Measurements from ENCODE around the gene PALD1. TPM values are rescaled to one million over a fixed set of nuclear protein-coding genes. Genes with fewer than 3 reads are reported as not detected.

The PALD1 gene
- total and polyA plus RNA-seq, 9 donors, result 14.0 to 21.3 (median 18.3) TPM

DNA sequence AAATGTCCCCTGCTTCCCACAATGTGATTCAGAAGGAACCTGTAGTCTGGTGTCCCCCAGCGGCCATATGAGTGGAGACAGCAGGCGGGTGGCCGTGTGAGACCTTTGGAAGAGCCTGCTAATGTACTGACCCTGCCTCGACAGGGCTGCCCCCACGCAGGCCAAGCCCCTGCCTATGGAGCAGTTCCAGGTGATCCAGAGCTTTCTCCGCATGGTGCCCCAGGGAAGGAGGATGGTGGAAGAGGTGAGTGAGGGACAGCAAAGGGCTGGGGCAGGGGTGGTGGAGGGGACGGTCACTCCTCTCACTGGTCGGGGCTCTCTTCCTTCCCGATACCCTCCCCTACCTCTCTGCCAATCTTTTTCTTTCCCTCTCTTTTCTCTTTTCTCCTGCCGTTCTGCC lies 55.7 kb downstream of the PALD1 start:
- Histone ChIP-seq H3K36me3 (ENCODE audit: control insufficient read depth, insufficient read depth, low read length) (peaks cover 46% of the 10 kb centered on the region), H3K9me3 (replicated peaks; ENCODE audit: control insufficient read depth, low read depth, low read length) (no peaks in the 10 kb centered on the region), H3K4me3 (ENCODE audit: low read length) (no peak overlapping the region), H3K4me1 (ENCODE audit: control insufficient read depth, insufficient read depth, low read length) (peaks cover 33% of the 10 kb centered on the region), H3K27me3 (ENCODE audit: control insufficient read depth, insufficient read depth, low read length) (no peaks in the 10 kb centered on the region), H3K27ac (ENCODE audit: low read length) (no peak overlapping the region)
- DNase-seq, result no peak
- 61% methylated on average over 6 of the region's 10 CpGs for WGBS (ENCODE audit: insufficient coverage)

DNA sequence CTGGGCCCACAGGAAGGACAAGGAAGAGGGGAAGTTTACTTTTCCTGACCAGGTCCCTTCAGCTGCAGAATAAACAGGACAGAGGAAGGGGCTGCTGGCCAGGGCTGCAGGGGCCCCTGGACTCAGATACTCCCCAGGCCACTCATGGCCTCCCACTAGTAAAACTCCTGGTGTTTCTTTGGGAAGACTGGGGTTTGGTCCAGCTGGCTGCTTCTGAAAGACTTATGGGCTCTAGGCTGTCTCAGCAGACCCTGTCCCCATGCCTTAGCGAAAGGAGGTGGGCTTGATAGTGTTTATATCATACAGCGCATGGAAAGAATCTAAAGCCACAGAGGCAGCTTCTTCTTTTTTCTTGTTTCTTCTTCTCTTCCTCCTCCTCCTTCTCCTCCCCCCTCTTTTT lies 56.4 kb downstream of the PALD1 start:
- no CpG with 5 or more reads among the region's 2 CpGs for WGBS (ENCODE audit: insufficient coverage)
- peaks cover 46% of the 10 kb centered on the region for H3K36me3 ChIP-seq (ENCODE audit: control insufficient read depth, insufficient read depth, low read length)
- H3K27ac ChIP-seq (ENCODE audit: low read length), result no peak overlapping the region
- DNase-seq, result peak; percentile 43
- no peaks in the 10 kb centered on the region for H3K27me3 ChIP-seq (ENCODE audit: control insufficient read depth, insufficient read depth, low read length)
- no peak overlapping the region for H3K4me3 ChIP-seq (ENCODE audit: low read length)
- no peaks in the 10 kb centered on the region for H3K9me3 ChIP-seq (replicated peaks; ENCODE audit: control insufficient read depth, low read depth, low read length)
- peaks cover 33% of the 10 kb centered on the region for H3K4me1 ChIP-seq (ENCODE audit: control insufficient read depth, insufficient read depth, low read length)

DNA sequence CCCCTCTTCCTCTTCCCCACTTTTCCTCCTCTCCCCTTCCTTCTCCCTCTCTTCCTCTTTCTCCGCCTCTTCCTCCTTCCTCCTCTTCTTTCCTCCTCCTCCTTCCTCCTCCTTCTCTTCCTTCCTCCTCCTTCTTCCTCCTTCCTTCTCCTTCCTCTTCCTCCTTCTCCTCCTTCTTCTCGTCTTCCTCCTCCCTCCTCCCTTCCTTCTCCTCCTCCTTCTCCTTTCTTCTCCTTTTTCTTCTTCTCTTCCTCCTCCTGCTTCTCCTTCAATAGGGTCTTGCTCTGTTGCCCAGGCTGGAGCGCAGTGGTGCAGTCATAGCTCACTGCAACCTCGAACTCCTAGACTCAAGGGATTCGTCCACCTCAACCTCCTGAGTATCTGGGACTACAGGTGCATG lies 56.9 kb downstream of the PALD1 start:
- Histone ChIP-seq H3K4me1 (ENCODE audit: control insufficient read depth, insufficient read depth, low read length) (peaks cover 33% of the 10 kb centered on the region), H3K27me3 (ENCODE audit: control insufficient read depth, insufficient read depth, low read length) (no peaks in the 10 kb centered on the region), H3K9me3 (replicated peaks; ENCODE audit: control insufficient read depth, low read depth, low read length) (no peaks in the 10 kb centered on the region), H3K4me3 (ENCODE audit: low read length) (no peak overlapping the region), H3K27ac (ENCODE audit: low read length) (no peak overlapping the region), H3K36me3 (ENCODE audit: control insufficient read depth, insufficient read depth, low read length) (peaks cover 46% of the 10 kb centered on the region)
- 68% methylated on average over 3 of the region's 5 CpGs for WGBS (ENCODE audit: insufficient coverage)
- DNase-seq, result no peak

DNA sequence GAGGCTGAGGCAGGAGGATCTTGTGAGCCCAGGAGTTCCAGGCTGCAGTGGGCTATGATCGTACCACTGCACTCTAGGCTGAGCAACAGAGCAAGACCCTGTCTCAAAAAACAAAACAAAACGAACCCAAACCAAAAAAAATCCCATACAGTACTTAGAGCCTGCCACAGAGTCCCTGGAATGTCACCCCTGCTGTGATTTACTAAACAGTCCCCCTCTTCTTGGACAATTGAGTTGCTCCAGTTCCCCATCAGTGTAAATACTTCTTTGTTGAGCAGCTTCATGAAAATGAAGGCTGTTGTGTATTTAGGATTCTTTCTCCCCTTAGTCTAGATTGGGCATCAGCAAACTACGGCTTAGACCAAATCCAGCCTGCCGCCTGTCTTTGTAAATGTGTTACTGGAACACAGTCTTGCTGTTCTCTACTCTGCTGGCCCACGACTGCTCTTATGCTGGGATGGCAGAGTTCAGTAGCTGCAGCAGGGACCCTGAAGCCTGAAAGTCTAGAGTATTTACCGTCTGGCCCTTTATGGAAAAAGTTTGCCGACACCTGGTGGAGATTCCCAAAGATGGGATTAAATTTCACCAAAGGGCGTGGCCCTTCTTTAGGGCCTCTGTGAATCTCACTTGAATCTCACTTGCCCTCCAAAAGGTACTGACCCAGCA lies 57.8 kb downstream of the PALD1 start:
- Histone ChIP-seq H3K27ac (ENCODE audit: low read length) (no peak overlapping the region), H3K4me3 (ENCODE audit: low read length) (no peak overlapping the region), H3K36me3 (ENCODE audit: control insufficient read depth, insufficient read depth, low read length) (peaks cover 45% of the 10 kb centered on the region), H3K9me3 (replicated peaks; ENCODE audit: control insufficient read depth, low read depth, low read length) (no peaks in the 10 kb centered on the region), H3K4me1 (ENCODE audit: control insufficient read depth, insufficient read depth, low read length) (peaks cover 33% of the 10 kb centered on the region), H3K27me3 (ENCODE audit: control insufficient read depth, insufficient read depth, low read length) (no peaks in the 10 kb centered on the region)
- 41% methylated on average over 5 of the region's 8 CpGs for WGBS (ENCODE audit: insufficient coverage)
- no peak for DNase-seq

DNA sequence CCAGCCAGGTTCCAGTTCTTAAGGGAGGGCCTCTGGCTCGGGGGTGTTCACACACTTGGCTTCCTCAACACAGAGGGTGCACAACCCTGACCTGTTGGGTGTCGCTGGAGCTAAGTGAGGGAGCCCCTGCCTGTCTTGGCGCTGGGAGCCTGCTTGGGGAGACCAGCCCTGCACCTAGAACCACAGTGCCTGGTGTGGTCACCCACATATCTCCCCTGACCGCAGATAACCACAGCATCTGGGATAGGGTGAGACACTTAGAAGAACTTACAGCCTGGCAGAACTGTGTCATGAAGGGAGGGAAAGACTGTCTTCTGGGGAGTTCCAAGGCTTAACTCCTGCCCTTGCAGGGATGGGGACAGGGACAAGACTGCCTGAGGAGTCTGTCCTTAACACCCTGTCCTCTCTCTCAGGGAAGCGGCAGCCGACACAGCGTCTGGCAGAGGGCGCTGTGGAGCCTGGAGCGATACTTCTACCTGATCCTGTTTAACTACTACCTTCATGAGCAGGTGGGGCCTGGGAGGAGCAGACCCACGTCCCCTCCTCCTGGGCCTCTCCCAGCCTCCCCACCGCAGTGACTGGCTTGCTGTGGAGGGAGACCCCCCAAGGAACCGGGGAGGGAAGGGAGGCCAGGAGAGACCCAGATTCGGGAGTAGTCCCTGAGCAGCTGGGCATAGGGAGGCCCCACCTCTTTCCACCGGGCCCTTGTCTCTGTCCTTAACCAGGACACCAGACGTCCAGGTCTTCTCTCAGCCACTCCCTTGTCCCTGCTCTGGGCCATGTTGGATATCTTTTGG lies 59.0 kb downstream of the PALD1 start:
- Histone ChIP-seq H3K36me3 (ENCODE audit: control insufficient read depth, insufficient read depth, low read length) (peaks cover 42% of the 10 kb centered on the region), H3K9me3 (replicated peaks; ENCODE audit: control insufficient read depth, low read depth, low read length) (no peaks in the 10 kb centered on the region), H3K4me1 (ENCODE audit: control insufficient read depth, insufficient read depth, low read length) (peaks cover 33% of the 10 kb centered on the region), H3K27ac (ENCODE audit: low read length) (no peak overlapping the region), H3K4me3 (ENCODE audit: low read length) (no peak overlapping the region), H3K27me3 (ENCODE audit: control insufficient read depth, insufficient read depth, low read length) (no peaks in the 10 kb centered on the region)
- 75% methylated on average over 3 of the region's 15 CpGs for WGBS (ENCODE audit: insufficient coverage)
- no peak for DNase-seq

DNA sequence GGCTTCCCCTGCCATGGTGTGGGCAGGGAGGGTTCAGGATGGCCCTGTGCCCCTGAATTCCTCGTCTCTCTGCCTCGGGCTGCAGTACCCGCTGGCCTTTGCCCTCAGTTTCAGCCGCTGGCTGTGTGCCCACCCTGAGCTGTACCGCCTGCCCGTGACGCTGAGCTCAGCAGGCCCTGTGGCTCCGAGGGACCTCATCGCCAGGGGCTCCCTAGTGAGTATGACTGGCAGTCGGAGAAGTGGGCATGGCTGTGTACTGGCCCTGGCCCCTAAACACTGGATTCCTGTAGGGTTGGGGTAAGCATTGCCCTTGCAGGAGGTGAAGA lies 59.6 kb downstream of the PALD1 start:
- WGBS (ENCODE audit: insufficient coverage), result 75% methylated on average over 8 of the region's 10 CpGs
- H3K4me1 ChIP-seq (ENCODE audit: control insufficient read depth, insufficient read depth, low read length), result peaks cover 33% of the 10 kb centered on the region
- no peaks in the 10 kb centered on the region for H3K9me3 ChIP-seq (replicated peaks; ENCODE audit: control insufficient read depth, low read depth, low read length)
- H3K27me3 ChIP-seq (ENCODE audit: control insufficient read depth, insufficient read depth, low read length), result no peaks in the 10 kb centered on the region
- H3K36me3 ChIP-seq (ENCODE audit: control insufficient read depth, insufficient read depth, low read length), result peaks cover 37% of the 10 kb centered on the region
- H3K4me3 ChIP-seq (ENCODE audit: low read length), result no peak overlapping the region
- DNase-seq, result no peak
- no peak overlapping the region for H3K27ac ChIP-seq (ENCODE audit: low read length)

DNA sequence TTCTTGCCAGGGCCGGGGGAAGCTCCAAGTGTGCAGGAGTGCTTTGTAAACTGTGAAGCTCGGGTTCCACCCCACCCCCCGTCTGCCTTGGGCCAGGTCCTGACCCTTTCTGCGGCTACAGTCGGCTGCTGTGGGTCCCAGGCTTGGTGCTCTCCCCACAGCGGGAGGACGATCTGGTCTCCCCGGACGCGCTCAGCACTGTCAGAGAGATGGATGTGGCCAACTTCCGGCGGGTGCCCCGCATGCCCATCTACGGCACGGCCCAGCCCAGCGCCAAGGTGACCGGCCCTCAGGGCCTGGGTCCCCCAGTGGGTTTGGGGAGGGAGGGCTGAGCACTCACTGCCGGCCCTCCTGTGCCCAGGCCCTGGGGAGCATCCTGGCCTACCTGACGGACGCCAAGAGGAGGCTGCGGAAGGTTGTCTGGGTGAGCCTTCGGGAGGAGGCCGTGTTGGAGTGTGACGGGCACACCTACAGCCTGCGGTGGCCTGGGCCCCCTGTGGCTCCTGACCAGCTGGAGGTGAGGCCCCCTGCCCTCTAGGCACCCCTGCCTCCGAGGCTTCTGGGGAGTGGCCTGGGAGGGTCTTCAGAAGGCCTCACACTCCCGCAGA lies 60.3 kb downstream of the PALD1 start:
- Histone ChIP-seq H3K27ac (ENCODE audit: low read length) (no peak overlapping the region), H3K4me1 (ENCODE audit: control insufficient read depth, insufficient read depth, low read length) (peaks cover 31% of the 10 kb centered on the region), H3K27me3 (ENCODE audit: control insufficient read depth, insufficient read depth, low read length) (no peaks in the 10 kb centered on the region), H3K36me3 (ENCODE audit: control insufficient read depth, insufficient read depth, low read length) (peaks cover 31% of the 10 kb centered on the region), H3K4me3 (ENCODE audit: low read length) (no peak overlapping the region), H3K9me3 (replicated peaks; ENCODE audit: control insufficient read depth, low read depth, low read length) (no peaks in the 10 kb centered on the region)
- 89% methylated on average over 25 of the region's 27 CpGs for WGBS (ENCODE audit: insufficient coverage)
- DNase-seq, result no peak

DNA sequence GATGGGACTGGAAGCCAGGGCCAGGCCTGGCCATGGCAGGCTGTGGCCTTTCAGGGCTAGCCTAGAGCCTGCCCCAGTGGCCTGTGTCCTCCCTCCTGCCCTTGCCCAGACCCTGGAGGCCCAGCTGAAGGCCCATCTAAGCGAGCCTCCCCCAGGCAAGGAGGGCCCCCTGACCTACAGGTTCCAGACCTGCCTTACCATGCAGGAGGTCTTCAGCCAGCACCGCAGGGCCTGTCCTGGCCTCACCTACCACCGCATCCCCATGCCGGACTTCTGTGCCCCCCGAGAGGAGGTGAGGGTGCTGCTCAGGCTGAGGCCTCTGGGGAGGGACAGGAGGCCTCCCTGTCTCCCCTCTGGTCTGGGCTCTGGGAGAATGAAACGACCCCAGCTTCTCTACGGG lies 60.9 kb downstream of the PALD1 start:
- H3K36me3 ChIP-seq (ENCODE audit: control insufficient read depth, insufficient read depth, low read length), result peaks cover 31% of the 10 kb centered on the region
- no peak for DNase-seq
- H3K27ac ChIP-seq (ENCODE audit: low read length), result no peak overlapping the region
- no peak overlapping the region for H3K4me3 ChIP-seq (ENCODE audit: low read length)
- no peaks in the 10 kb centered on the region for H3K27me3 ChIP-seq (ENCODE audit: control insufficient read depth, insufficient read depth, low read length)
- 90% methylated on average over 4 of the region's 7 CpGs for WGBS (ENCODE audit: insufficient coverage)
- no peaks in the 10 kb centered on the region for H3K9me3 ChIP-seq (replicated peaks; ENCODE audit: control insufficient read depth, low read depth, low read length)
- H3K4me1 ChIP-seq (ENCODE audit: control insufficient read depth, insufficient read depth, low read length), result peaks cover 37% of the 10 kb centered on the region

DNA sequence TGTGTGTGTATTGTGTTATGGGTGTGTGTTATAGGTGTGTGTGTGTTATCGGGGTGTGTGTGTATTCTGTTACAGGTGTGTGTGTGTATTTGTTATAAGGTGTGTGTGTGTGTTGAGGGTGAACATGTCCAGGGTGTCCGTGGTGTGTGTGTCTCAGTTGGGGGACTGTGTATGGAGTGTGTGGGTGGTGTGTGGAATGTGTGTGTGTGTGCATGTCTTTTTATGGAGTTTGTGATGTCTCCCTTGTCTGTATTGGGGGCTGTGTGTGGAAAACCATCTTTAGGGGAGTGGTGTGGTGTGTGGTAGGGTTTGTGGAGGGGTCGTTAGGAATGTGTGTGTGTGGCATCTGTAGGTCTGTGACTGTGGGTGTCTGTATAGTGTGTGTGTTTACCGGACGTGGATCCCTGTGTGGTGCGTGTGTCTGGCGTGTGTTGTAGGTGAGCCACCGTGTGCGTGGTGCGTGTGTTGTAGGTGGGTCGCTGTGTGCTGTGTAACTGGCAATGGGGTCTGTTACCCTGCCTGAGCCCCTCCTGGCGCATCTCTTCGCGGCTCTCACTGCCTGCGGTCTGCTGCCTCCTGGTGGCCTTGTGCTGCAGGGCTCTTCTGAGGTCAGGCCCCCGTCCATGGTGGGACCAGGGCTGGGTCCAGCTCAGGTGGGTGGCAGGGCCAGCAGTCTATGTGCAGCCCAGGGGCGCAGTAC lies 61.7 kb downstream of the PALD1 start:
- 55% methylated on average over 16 of the region's 17 CpGs for WGBS (ENCODE audit: insufficient coverage)
- DNase-seq, result no peak
- Histone ChIP-seq H3K27ac (ENCODE audit: low read length) (no peak overlapping the region), H3K4me3 (ENCODE audit: low read length) (no peak overlapping the region), H3K9me3 (replicated peaks; ENCODE audit: control insufficient read depth, low read depth, low read length) (no peaks in the 10 kb centered on the region), H3K27me3 (ENCODE audit: control insufficient read depth, insufficient read depth, low read length) (no peaks in the 10 kb centered on the region), H3K4me1 (ENCODE audit: control insufficient read depth, insufficient read depth, low read length) (peaks cover 37% of the 10 kb centered on the region), H3K36me3 (ENCODE audit: control insufficient read depth, insufficient read depth, low read length) (peaks cover 31% of the 10 kb centered on the region)

DNA sequence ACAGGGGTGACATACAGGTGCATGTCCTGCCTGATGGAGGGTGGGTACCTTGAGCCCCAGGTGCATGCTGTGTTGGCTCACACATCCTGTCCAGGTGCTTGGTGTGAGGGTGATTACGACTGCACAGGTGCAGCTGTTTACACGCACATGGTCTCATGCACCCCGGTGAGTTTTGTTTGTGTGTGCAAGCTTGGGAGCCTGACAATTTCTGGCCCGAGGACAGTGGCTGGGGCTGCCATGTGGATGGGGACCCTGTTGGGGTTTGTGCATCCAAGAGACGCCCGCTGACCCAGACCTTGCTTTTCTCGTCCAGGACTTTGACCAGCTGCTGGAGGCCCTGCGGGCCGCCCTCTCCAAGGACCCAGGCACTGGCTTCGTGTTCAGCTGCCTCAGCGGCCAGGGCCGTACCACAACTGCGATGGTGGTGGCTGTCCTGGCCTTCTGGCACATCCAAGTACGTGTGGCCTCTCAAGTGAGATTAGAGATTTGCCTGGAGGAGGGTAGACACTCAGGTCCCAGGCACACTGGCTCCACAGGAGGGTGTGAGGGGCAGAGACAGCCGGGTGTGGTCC lies 62.3 kb downstream of the PALD1 start:
- no peak overlapping the region for H3K27ac ChIP-seq (ENCODE audit: low read length)
- no peaks in the 10 kb centered on the region for H3K9me3 ChIP-seq (replicated peaks; ENCODE audit: control insufficient read depth, low read depth, low read length)
- no peak for DNase-seq
- peaks cover 37% of the 10 kb centered on the region for H3K4me1 ChIP-seq (ENCODE audit: control insufficient read depth, insufficient read depth, low read length)
- peaks cover 31% of the 10 kb centered on the region for H3K36me3 ChIP-seq (ENCODE audit: control insufficient read depth, insufficient read depth, low read length)
- H3K4me3 ChIP-seq (ENCODE audit: low read length), result no peak overlapping the region
- 87% methylated on average over 12 of the region's 15 CpGs for WGBS (ENCODE audit: insufficient coverage)
- H3K27me3 ChIP-seq (ENCODE audit: control insufficient read depth, insufficient read depth, low read length), result no peaks in the 10 kb centered on the region

Measured in muscle of leg (tissue), 11 donors.